ENCODE measurements around the gene ILDR2. TPM values are rescaled to one million over a fixed set of nuclear protein-coding genes. Genes with fewer than 3 reads are reported as not detected.
A peak's percentile ranks its signal among the peaks of the same experiment; 100 is the strongest.

The ILDR2 gene
- total and polyA plus RNA-seq, 5 donors from 2014 or later = 0.29 to 0.67 TPM; not detected in 3

DNA sequence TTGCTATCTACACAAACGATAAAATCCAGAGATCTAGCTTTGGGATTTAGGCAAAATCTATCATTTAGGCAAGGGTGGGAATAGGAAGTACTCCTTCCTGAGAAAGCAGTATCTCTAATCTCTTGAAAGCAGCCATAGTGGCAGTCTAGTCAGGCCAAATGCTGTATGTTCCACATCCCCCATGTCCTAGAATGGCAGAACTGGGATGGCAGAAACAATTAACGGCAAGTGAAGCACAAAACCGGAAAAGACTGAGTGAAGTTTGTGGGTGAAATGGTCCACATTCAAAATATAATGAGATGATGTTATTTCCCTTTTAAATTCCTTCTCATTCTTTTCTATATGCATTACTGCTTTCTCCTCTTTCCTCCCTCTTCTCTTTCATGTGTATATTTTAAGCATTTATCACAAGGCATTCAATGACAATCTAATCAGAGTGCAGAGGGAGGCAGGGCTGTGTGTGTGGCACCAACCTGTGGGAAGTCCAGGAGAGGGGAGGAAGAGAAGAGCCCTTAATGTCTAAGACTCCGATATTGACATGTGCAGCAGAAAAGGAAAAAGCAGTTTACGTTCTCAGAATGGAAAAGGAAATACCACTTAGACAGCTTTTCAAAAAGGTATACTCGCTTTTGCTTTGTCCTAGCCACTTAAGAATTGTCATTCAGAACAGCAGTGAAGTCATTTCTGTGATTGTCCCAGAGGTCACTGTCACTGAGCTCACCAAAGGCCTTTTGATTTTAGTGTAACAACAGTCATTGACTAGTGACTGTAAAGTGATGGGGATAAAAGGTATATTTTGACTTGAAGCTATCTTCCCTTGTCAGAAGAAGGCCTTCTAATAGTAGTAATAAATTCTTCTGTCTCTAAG lies 57.0 kb downstream of the ILDR2 start:
- no peaks in the 10 kb centered on the region for H3K36me3 Mint-ChIP-seq
- Histone ChIP-seq H3K36me3 (ENCODE audit: control insufficient read depth, insufficient read depth, low read length) (no peaks in the 10 kb centered on the region), H3K27me3 (ENCODE audit: control insufficient read depth, insufficient read depth, low read length) (peaks cover 19% of the 10 kb centered on the region), H3K4me1 (ENCODE audit: control insufficient read depth, insufficient read depth, low read length, poor library complexity, severe bottlenecking) (no peaks in the 10 kb centered on the region), H3K4me3 (ENCODE audit: low read depth, low read length) (no peak overlapping the region), H3K9me3 (ENCODE audit: control insufficient read depth in 2 of 2, low read length in 2 of 2) (no peaks in the 10 kb centered on the region), H3K27ac (ENCODE audit: insufficient read depth, low read length, poor library complexity, severe bottlenecking) (no peak overlapping the region)
- no peak overlapping the region for H3K4me3 Mint-ChIP-seq
- H3K4me1 Mint-ChIP-seq = no peaks in the 10 kb centered on the region
- no peak for DNase-seq
- no peak overlapping the region for H3K27ac Mint-ChIP-seq
- peaks cover 0 to 2% (median 0%) of the 10 kb centered on the region in 7 donors for H3K9me3 Mint-ChIP-seq
- H3K27me3 Mint-ChIP-seq = peaks cover 55% of the 10 kb centered on the region
- no peak for ATAC-seq (ENCODE audit: low read depth in 2 of 2)

DNA sequence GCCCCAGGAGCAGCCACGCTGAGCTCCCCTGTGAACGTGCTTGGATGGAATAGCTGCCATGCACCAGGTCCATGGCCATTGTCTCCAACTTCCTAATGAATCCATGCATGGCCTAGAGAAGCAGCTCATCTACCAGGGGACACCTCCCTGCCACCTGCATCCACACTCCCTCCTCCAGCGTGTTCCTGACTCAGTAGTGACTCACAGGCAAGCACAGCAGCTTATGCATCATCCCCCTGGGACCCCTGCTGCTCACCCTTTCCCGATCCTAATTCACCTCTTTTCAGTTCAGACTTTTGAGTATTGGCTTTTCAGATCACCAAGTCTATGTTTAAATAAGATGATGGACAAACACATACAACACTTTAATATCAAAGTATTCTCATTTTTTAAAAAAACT lies 59.4 kb downstream of the ILDR2 start:
- DNase-seq (no peak), ATAC-seq (ENCODE audit: low read depth in 2 of 2) (no peak)
- Histone ChIP-seq H3K27ac (ENCODE audit: insufficient read depth, low read length, poor library complexity, severe bottlenecking) (no peak overlapping the region), H3K36me3 (ENCODE audit: control insufficient read depth, insufficient read depth, low read length) (no peaks in the 10 kb centered on the region), H3K27me3 (ENCODE audit: control insufficient read depth, insufficient read depth, low read length) (peaks cover 13% of the 10 kb centered on the region), H3K9me3 (ENCODE audit: control insufficient read depth in 2 of 2, low read length in 2 of 2) (peaks cover 0 to 2% of the 10 kb centered on the region in 2 experiments), H3K4me3 (ENCODE audit: low read depth, low read length) (no peak overlapping the region), H3K4me1 (ENCODE audit: control insufficient read depth, insufficient read depth, low read length, poor library complexity, severe bottlenecking) (no peaks in the 10 kb centered on the region)
- Mint-ChIP-seq H3K4me1 (peaks cover 0 to under 1% (median under 1%) of the 10 kb centered on the region in 4 donors), H3K36me3 (no peaks in the 10 kb centered on the region), H3K27ac (no peak overlapping the region), H3K4me3 (no peak overlapping the region), H3K27me3 (peaks cover 35% of the 10 kb centered on the region), H3K9me3 (peaks cover 0 to 4% (median 0%) of the 10 kb centered on the region in 7 donors)

GRCh38 chr1:166915042-166915441 lies 60.3 kb downstream of the ILDR2 start:
- H3K27ac Mint-ChIP-seq = no peak overlapping the region
- Histone ChIP-seq H3K4me3 (ENCODE audit: low read depth, low read length) (no peak overlapping the region), H3K9me3 (ENCODE audit: control insufficient read depth in 2 of 2, low read length in 2 of 2) (peaks cover 0 to 2% of the 10 kb centered on the region in 2 experiments), H3K4me1 (ENCODE audit: control insufficient read depth, insufficient read depth, low read length, poor library complexity, severe bottlenecking) (no peaks in the 10 kb centered on the region), H3K27me3 (ENCODE audit: control insufficient read depth, insufficient read depth, low read length) (peaks cover 11% of the 10 kb centered on the region), H3K27ac (ENCODE audit: insufficient read depth, low read length, poor library complexity, severe bottlenecking) (no peak overlapping the region), H3K36me3 (ENCODE audit: control insufficient read depth, insufficient read depth, low read length) (no peaks in the 10 kb centered on the region)
- H3K27me3 Mint-ChIP-seq = peaks cover 33% of the 10 kb centered on the region
- H3K9me3 Mint-ChIP-seq = peaks cover 0 to 4% (median 0%) of the 10 kb centered on the region in 7 donors
- H3K4me1 Mint-ChIP-seq = peaks cover 0 to 6% (median 3%) of the 10 kb centered on the region in 4 donors
- ATAC-seq (ENCODE audit: low read depth in 2 of 2) = no peak
- no peak for DNase-seq
- H3K4me3 Mint-ChIP-seq = no peak overlapping the region
- no peaks in the 10 kb centered on the region for H3K36me3 Mint-ChIP-seq

- H3K36me3 ChIP-seq (ENCODE audit: control insufficient read depth, insufficient read depth, low read length) = no peaks in the 10 kb centered on the region
- no peak for ATAC-seq (ENCODE audit: low read depth in 2 of 2)
- Mint-ChIP-seq H3K27me3 (peaks cover 23% of the 10 kb centered on the region), H3K27ac (no peak overlapping the region), H3K4me3 (no peak overlapping the region), H3K4me1 (peaks cover 0 to 6% (median 3%) of the 10 kb centered on the region in 4 donors), H3K9me3 (peaks cover 0 to 4% (median 0%) of the 10 kb centered on the region in 7 donors), H3K36me3 (no peaks in the 10 kb centered on the region)
- no peak for DNase-seq
- H3K4me3 ChIP-seq (ENCODE audit: low read depth, low read length) = no peak overlapping the region
- no peak overlapping the region for H3K27ac ChIP-seq (ENCODE audit: insufficient read depth, low read length, poor library complexity, severe bottlenecking)
- no peaks in the 10 kb centered on the region for H3K4me1 ChIP-seq (ENCODE audit: control insufficient read depth, insufficient read depth, low read length, poor library complexity, severe bottlenecking)
- peaks cover 6% of the 10 kb centered on the region for H3K27me3 ChIP-seq (ENCODE audit: control insufficient read depth, insufficient read depth, low read length)
- peaks cover 0 to 2% of the 10 kb centered on the region in 2 experiments for H3K9me3 ChIP-seq (ENCODE audit: control insufficient read depth in 2 of 2, low read length in 2 of 2)
These were observed 61.2 kb downstream of the ILDR2 start for GRCh38 chr1:166914111-166914510.

GRCh38 chr1:166911624-166912023 lies 63.7 kb downstream of the ILDR2 start:
- Mint-ChIP-seq H3K4me1 (peaks cover 0 to 6% (median 3%) of the 10 kb centered on the region in 4 donors), H3K9me3 (peaks cover 0 to 4% (median 0%) of the 10 kb centered on the region in 7 donors), H3K27ac (no peak overlapping the region), H3K4me3 (no peak overlapping the region), H3K36me3 (no peaks in the 10 kb centered on the region), H3K27me3 (peaks cover 11% of the 10 kb centered on the region)
- ATAC-seq (ENCODE audit: low read depth in 2 of 2) = no peak
- Histone ChIP-seq H3K27ac (ENCODE audit: insufficient read depth, low read length, poor library complexity, severe bottlenecking) (no peak overlapping the region), H3K27me3 (ENCODE audit: control insufficient read depth, insufficient read depth, low read length) (peaks cover 3% of the 10 kb centered on the region), H3K4me3 (ENCODE audit: low read depth, low read length) (no peak overlapping the region), H3K36me3 (ENCODE audit: control insufficient read depth, insufficient read depth, low read length) (no peaks in the 10 kb centered on the region), H3K9me3 (ENCODE audit: control insufficient read depth in 2 of 2, low read length in 2 of 2) (peaks cover 0 to 2% of the 10 kb centered on the region in 2 experiments), H3K4me1 (ENCODE audit: control insufficient read depth, insufficient read depth, low read length, poor library complexity, severe bottlenecking) (no peaks in the 10 kb centered on the region)
- DNase-seq = no peak

GRCh38 chr1:166910396-166910994 lies 64.8 kb downstream of the ILDR2 start:
- Histone ChIP-seq H3K27me3 (ENCODE audit: control insufficient read depth, insufficient read depth, low read length) (peaks cover 3% of the 10 kb centered on the region), H3K4me3 (ENCODE audit: low read depth, low read length) (no peak overlapping the region), H3K9me3 (ENCODE audit: control insufficient read depth in 2 of 2, low read length in 2 of 2) (peaks cover 0 to 2% of the 10 kb centered on the region in 2 experiments), H3K36me3 (ENCODE audit: control insufficient read depth, insufficient read depth, low read length) (no peaks in the 10 kb centered on the region), H3K27ac (ENCODE audit: insufficient read depth, low read length, poor library complexity, severe bottlenecking) (no peak overlapping the region), H3K4me1 (ENCODE audit: control insufficient read depth, insufficient read depth, low read length, poor library complexity, severe bottlenecking) (no peaks in the 10 kb centered on the region)
- ATAC-seq (ENCODE audit: low read depth in 2 of 2) (peak; percentile 99 to 100), DNase-seq (peak; percentile 60 to 94 (median 77))
- peaks cover 4% of the 10 kb centered on the region for H3K27me3 Mint-ChIP-seq
- H3K36me3 Mint-ChIP-seq = no peaks in the 10 kb centered on the region
- H3K9me3 Mint-ChIP-seq = peaks cover 0 to 4% (median 0%) of the 10 kb centered on the region in 7 donors
- no peak overlapping the region for H3K4me3 Mint-ChIP-seq
- peaks cover 0 to 6% (median 3%) of the 10 kb centered on the region in 4 donors for H3K4me1 Mint-ChIP-seq
- no peak overlapping the region for H3K27ac Mint-ChIP-seq

DNA sequence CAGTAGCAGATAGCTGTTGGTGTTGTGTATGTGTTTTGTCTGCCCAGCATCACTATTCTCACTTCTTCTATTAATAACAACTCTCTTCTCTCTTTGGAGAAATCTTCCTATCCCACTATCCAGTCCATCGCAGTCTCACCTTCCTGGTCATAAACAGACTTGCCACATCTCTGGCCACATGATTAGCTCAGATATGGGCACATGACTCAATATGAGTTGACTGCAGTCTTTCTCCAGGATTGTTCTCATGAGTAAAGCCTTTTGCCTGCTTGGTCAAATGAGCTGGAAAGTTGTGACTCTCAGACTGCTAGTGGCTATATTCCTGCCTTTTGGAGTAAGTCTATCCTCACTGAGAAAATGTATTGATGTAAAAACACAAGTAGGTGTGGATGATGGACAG lies 66.4 kb downstream of the ILDR2 start:
- ATAC-seq (ENCODE audit: low read depth in 2 of 2) = no peak
- Histone ChIP-seq H3K36me3 (ENCODE audit: control insufficient read depth, insufficient read depth, low read length) (no peaks in the 10 kb centered on the region), H3K4me1 (ENCODE audit: control insufficient read depth, insufficient read depth, low read length, poor library complexity, severe bottlenecking) (no peaks in the 10 kb centered on the region), H3K4me3 (ENCODE audit: low read depth, low read length) (no peak overlapping the region), H3K9me3 (ENCODE audit: control insufficient read depth in 2 of 2, low read length in 2 of 2) (peaks cover 0 to 2% of the 10 kb centered on the region in 2 experiments), H3K27ac (ENCODE audit: insufficient read depth, low read length, poor library complexity, severe bottlenecking) (no peak overlapping the region), H3K27me3 (ENCODE audit: control insufficient read depth, insufficient read depth, low read length) (peaks cover 3% of the 10 kb centered on the region)
- Mint-ChIP-seq H3K27me3 (peaks cover 9% of the 10 kb centered on the region), H3K4me3 (no peak overlapping the region), H3K36me3 (no peaks in the 10 kb centered on the region), H3K4me1 (peaks cover 0 to 6% (median 3%) of the 10 kb centered on the region in 4 donors), H3K9me3 (peaks cover 0 to 4% (median 0%) of the 10 kb centered on the region in 7 donors), H3K27ac (no peak overlapping the region)
- DNase-seq = no peak
